HG02610 (cell line): Measurements from ENCODE around the gene NCBP1.

Experiments used
- ATAC-seq: cut with Tn5 transposase; IDR thresholded peaks from one replicate; pipeline ENCODE4 v1.9.1; 2021; ENCODE audit warnings: mild to moderate bottlenecking, moderate library complexity; ENCODE audit not compliant: unreplicated experiment

The NCBP1 gene

GRCh38 chr9:97625620-97626019 lies 8.0 kb upstream of the NCBP1 start:
- no peak for ATAC-seq

DNA sequence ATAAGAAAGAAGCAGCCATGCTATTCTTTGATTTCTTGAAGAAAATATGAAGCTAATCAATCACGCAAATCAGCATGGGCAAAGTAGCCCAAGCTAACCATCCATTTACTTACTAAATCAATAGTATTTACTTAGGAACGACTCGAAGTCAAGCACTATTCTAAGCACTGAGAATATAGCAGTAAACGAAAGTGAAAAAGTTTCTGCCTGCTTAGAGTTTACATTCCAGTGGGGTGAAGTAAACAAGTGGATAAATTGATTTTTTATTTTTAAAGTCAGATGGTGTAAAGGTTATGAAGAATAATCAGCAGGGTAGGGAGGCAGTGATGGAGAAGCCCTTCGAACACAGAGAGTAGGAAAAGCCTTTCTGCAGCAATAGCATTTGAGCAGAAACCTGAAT lies 6.0 kb upstream of the NCBP1 start:
- no peak for ATAC-seq

DNA sequence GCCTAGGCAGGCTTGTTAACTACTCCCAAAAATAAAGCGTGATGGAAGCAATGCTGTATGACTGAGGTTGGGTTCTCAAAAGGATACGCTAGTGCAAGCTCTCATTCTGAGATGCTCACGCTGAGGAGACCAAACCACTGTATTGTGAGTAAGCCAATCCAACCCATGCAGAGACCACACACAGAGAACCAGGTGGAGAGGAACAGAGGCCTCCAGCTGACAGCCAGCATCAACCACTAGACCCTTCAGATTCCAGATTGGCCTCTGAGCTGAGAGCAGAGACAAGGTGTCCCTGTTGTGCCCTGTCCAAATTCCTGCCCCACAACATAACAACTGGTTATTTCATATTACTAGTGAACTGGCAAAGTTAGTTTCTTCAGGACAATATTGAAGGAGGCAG lies 5.0 kb upstream of the NCBP1 start:
- no peak for ATAC-seq

DNA sequence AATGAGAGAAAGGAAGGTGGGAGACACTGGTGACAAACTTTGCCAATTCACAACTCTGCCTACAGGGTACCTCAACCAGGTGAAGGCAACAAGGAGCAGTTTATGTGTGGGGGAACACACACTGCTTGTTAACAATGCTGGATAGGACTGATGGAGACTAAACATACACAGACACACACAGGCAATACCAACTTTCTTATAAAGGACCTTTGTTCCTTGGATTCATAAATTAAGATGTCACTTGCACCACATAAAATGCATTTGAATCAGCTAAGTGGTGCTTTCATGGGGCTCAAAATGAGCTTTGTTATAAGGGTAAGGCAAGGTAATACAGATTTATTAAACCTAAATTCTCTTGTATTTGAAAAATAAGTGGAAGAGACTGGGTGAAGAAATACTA lies 4.5 kb upstream of the NCBP1 start:
- ATAC-seq = no peak

DNA sequence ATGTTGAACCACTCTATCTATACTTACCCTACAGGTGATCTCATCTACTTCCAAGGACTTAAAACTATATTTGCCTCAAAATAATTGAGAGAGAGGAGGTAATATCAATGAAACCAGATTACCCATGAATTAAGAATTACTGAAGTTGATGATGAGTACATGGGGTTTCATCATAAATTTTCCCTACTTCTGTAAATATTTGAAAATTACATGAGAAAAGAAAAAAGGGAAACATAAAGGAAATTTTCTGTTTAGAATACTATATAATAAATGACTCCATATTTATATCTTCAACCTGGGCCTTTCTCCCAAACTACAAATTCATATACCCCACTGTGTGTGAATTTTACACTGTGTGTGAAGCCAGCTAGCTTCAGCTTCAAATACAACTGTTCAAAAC lies 3.0 kb upstream of the NCBP1 start:
- no peak for ATAC-seq

GRCh38 chr9:97632248-97632984 lies 1.2 kb upstream of the NCBP1 start:
- peak; percentile 8 for ATAC-seq

DNA sequence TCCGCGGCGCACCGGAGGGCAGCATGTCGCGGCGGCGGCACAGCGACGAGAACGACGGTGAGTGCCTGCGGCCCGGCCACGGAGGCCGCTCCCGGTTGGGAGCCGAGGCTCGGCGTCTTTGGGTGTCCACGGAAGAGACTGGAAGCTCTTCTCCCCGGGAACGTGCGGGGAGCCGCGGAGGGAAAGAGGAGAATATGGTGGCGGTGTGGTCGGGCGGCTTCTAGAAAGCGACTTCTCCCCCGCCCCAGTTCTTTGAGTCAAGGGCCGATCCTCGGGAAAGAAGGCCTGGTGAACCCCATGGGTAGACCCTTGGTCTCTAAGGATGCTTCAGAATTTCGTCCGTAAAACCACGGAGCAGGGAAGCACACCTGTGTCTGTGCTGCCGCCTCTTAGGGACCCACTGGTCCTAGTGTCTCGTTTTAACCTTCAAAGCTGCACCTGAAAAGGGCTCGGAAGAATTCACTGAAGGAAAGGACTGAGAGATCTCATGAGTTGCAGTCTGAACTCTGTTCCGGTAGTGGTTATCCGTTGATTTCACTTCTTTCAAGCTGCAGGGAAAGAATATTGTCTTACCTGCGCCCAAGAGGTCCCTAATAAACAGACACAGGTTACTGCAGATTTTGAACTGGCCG lies 354 bp downstream of the NCBP1 start:
- peak; percentile 2 for ATAC-seq

DNA sequence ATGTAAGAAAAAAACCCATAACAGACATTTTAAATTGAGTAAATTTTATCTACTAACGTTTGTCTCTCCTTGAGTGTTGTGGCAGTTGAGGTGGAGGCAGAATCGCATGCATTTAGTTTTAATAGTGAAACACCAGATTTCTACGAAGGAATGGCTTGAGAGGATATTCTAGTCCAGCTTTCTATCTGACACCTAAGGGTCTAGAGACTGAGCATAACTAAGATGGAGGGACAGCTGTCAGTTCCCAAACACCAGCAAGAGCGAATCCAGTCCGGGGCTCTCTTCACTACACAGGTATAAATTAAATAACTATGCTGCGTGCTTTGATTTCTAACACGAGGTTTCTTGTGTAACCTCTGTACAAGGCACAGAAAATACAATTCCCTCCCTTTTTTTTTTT lies 1.4 kb downstream of the NCBP1 start:
- no peak for ATAC-seq

DNA sequence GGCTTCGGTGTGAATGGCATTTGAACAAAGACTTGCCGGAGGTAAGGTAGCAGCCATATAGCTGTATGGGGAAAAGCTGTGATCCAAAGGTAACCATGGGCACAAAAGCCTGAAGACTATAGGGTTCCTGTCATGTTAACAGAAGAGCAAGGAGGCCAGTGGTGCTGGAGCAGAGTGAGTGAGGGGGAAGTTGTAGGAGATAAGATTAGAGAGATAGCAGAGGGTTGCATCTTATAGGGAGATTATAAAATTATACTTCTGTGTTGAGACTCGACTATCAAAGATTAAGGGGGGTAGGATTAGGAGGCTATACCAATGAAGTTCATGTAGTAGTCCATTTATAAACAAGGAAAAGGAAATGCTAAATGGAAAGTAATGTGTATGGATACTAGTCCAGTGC lies 3.3 kb downstream of the NCBP1 start:
- no peak for ATAC-seq

GRCh38 chr9:97638666-97639065 lies 5.0 kb downstream of the NCBP1 start:
- ATAC-seq = no peak

DNA sequence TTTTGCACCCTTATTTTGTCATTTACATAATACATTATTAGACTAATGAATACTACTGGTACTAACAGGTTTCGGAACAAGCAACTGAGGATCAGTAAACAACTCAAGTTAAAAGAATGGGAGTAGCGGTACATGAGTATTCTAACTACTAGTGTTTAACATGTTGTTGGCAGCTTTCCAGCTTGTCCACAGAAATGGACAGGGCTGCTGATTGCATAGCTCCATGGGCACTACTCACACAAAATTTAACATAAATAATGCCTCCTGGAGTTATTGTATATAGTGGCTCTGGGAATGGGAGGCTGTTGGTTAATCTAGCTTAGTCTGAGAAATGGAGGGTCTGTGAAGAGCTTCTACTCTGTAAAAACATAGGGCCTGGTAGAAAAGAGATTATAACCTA lies 6.7 kb downstream of the NCBP1 start:
- ATAC-seq = no peak

DNA sequence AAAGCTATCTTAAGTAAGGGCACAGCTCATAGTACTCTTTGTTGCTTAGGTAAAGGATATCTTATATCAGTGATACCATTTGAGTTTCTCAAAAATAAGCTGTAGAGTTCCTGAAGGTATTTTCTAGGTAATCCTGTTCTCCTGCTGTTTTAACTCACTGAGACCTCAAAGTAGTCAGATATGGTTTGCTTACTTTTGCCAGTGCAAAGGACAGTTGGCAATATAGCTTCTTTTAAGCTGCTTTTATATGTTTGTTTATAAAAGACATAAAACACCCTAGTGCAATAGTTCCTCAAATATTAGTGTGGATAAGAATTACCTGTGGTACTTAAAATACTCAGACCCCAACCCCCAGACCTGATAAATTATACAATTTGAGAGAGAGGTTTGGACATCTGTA lies 12.1 kb downstream of the NCBP1 start:
- no peak for ATAC-seq

- no peak for ATAC-seq
Measured at GRCh38 chr9:97647996-97648395, 14.4 kb downstream of the NCBP1 start.

- ATAC-seq = no peak
Measured at GRCh38 chr9:97651646-97652045, 18.0 kb downstream of the NCBP1 start.

DNA sequence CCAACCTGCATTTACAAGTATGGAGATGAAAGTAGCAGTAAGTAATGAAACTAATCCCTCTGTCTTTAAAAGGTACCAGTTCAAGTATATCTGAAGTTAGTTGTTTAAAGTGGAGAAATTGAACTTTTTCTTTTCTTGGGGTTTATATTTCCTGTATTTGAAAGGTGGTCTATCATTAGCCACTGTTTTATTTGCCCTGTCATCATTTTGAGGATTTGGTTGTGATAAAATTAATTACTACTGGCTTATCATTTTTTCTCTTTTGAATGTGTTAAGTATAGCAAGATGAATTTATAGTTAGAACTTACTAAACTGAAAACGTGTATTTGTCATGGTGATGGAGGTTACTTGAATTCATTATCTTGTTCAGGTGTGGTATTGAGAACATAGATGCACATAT lies 25.1 kb downstream of the NCBP1 start:
- no peak for ATAC-seq

- no peak for ATAC-seq
Measured at GRCh38 chr9:97659771-97660170, 26.1 kb downstream of the NCBP1 start.

DNA sequence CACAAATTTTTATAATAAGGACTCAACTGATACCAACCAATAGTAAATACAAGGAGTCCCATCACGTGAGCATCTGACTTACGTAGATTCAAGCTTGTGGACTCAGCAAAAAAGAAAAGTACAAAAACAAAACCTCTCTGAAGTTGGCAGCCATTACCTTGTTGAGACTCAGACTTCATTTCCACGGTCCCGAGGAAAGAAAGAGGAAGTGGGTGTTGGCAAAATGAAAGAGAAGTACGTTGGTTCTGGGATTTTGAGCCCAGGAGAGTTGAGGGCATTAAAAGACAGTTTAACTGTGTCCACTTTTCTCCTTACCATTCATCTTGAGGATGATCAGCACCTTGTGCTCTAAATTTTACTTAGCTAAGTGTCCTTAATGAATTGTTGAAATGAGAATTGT lies 26.7 kb downstream of the NCBP1 start:
- no peak for ATAC-seq

- ATAC-seq = no peak
Measured at GRCh38 chr9:97660847-97661246, 27.2 kb downstream of the NCBP1 start.

DNA sequence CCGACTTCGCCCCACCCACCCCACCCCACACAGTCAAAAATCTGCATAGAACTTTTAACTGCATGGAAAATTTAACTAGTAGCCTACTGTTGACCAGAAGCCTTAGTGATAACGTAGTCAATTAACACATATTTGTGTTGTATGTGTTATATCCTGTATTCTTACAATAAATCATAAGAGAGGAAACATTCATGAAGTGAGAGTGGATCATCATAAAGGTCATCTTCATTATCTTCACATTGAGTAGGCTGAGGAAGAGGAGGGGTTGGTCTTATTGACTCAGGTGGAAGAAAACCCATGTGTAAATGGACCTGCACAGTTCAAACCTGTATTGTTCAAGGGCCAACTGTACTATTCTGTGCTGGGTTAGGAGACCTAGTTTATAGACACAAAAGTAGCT lies 32.1 kb downstream of the NCBP1 start:
- no peak for ATAC-seq

GRCh38 chr9:97666907-97667686 lies 33.5 kb downstream of the NCBP1 start:
- no peak for ATAC-seq

- ATAC-seq = no peak
Measured at GRCh38 chr9:97668485-97668884, 34.9 kb downstream of the NCBP1 start.

DNA sequence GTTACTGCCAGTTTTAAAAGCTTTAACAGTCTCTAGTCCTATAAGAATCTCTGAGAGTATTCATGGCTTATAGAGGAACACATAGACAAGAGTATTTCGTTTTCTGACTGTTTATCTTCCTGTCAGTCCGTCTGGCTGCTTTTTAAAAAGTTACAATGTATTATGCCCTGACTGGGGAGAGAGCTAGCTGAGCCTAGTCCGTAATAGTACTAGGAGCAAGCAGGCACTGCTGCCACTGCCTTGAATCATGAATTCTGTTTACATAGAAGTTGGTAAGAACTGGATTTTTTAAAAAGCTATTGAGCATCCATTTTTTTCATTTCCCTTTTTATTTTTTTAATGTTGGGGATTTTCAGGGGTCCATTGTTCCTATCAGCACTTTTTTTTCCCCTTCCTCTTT lies 37.0 kb downstream of the NCBP1 start:
- ATAC-seq = no peak
